BLaER1 (cell line): Measurements from ENCODE around the gene EHHADH.
"Not testable (repeated sequence)": the region's sequence is repeated elsewhere in the genome, so short reads cannot be mapped to it uniquely, and the experiment has no call there.

ENCODE experiments used
- H3K27ac ChIP-seq: shearing (Covaris generic); formaldehyde crosslinking; 2 replicates; pipeline ENCODE4 v1.8.1; 2022
- H3K27me3 ChIP-seq: shearing (Covaris generic); formaldehyde crosslinking; 2 replicates; pipeline ENCODE4 v1.8.1; 2022
- H3K36me3 ChIP-seq: shearing (Covaris generic); formaldehyde crosslinking; 2 replicates; pipeline ENCODE4 v1.8.1; 2022
- H3K4me1 ChIP-seq: shearing (Covaris generic); formaldehyde crosslinking; 2 replicates; pipeline ENCODE4 v1.8.1; 2022
- H3K4me2 ChIP-seq: shearing (Covaris generic); formaldehyde crosslinking; 2 replicates; pipeline ENCODE4 v1.8.1; 2022
- H3K4me3 ChIP-seq: shearing (Covaris generic); formaldehyde crosslinking; 2 replicates; pipeline ENCODE4 v1.8.1; 2022
- H3K9ac ChIP-seq: shearing (Covaris generic); formaldehyde crosslinking; 2 replicates; pipeline ENCODE4 v1.8.1; 2022
- H3K9me3 ChIP-seq: shearing (Covaris generic); formaldehyde crosslinking; 2 replicates; pipeline ENCODE4 v1.8.1; 2022
- H4K20me1 ChIP-seq: shearing (Covaris generic); formaldehyde crosslinking; 2 replicates; pipeline ENCODE4 v1.8.1; 2022
- Cebpa-rat ChIP-seq: shearing (Covaris generic); IDR thresholded peaks from 2 replicates; pipeline ENCODE4 v1.8.1; 2022

Gene EHHADH

GRCh38 chr3:185251272-185251671, 2.6 kb downstream of the EHHADH start:
- no peak overlapping the region for H3K27ac ChIP-seq
- TF ChIP-seq Cebpa-rat, result no peak
- no peaks in the 10 kb centered on the region for H3K36me3 ChIP-seq
- H3K9ac ChIP-seq, result no peak overlapping the region
- no peak overlapping the region for H3K4me2 ChIP-seq
- no peaks in the 10 kb centered on the region for H3K27me3 ChIP-seq
- H3K4me3 ChIP-seq, result no peak overlapping the region
- H4K20me1 ChIP-seq, result no peaks in the 10 kb centered on the region
- H3K9me3 ChIP-seq, result peaks cover 27% of the 10 kb centered on the region
- H3K4me1 ChIP-seq, result no peaks in the 10 kb centered on the region

GRCh38 chr3:185250653-185251052, 3.2 kb downstream of the EHHADH start:
- Histone ChIP-seq H3K4me2 (no peak overlapping the region), H3K27me3 (no peaks in the 10 kb centered on the region), H3K9ac (no peak overlapping the region), H3K9me3 (peaks cover 21% of the 10 kb centered on the region), H3K36me3 (no peaks in the 10 kb centered on the region), H4K20me1 (no peaks in the 10 kb centered on the region), H3K4me3 (no peak overlapping the region), H3K27ac (no peak overlapping the region), H3K4me1 (no peaks in the 10 kb centered on the region)
- no peak for TF ChIP-seq Cebpa-rat

- Histone ChIP-seq H3K36me3 (no peaks in the 10 kb centered on the region), H3K4me2 (no peak overlapping the region), H3K9me3 (peaks cover 17% of the 10 kb centered on the region), H3K4me3 (no peak overlapping the region), H3K4me1 (no peaks in the 10 kb centered on the region), H3K9ac (no peak overlapping the region), H3K27me3 (no peaks in the 10 kb centered on the region), H3K27ac (no peak overlapping the region), H4K20me1 (no peaks in the 10 kb centered on the region)
- no peak for TF ChIP-seq Cebpa-rat
These were observed 3.6 kb downstream of the EHHADH start for GRCh38 chr3:185250247-185250646.

DNA sequence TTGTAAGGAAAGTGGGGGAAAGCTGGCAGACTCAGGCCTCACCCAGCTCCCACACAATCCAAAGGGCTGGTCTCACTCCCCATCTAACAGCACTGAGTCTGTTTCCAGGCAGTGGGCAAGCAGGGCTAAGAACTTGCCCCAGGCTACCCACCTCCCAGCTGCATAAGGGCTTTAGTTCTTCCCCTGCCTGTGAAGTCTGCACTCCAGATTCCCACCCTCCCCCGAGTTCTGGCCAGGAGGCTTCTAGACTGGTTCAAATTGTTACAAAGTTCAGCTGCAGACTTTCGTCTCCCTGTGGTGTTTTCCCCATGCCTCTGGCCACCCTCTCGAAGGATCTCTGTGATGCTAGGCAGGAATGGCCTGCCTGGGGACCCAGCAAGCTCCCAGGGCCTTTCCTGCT, 11.2 kb downstream of the EHHADH start:
- Histone ChIP-seq H3K4me3 (no peak overlapping the region), H3K27ac (no peak overlapping the region), H3K27me3 (no peaks in the 10 kb centered on the region), H3K9ac (no peak overlapping the region), H3K4me1 (no peaks in the 10 kb centered on the region), H3K4me2 (no peak overlapping the region), H4K20me1 (no peaks in the 10 kb centered on the region), H3K9me3 (peaks cover 12% of the 10 kb centered on the region), H3K36me3 (no peaks in the 10 kb centered on the region)
- no peak for TF ChIP-seq Cebpa-rat

GRCh38 chr3:185236969-185237368, 16.9 kb downstream of the EHHADH start:
- no peak overlapping the region for H3K27ac ChIP-seq
- no peaks in the 10 kb centered on the region for H3K27me3 ChIP-seq
- no peak overlapping the region for H3K4me3 ChIP-seq
- TF ChIP-seq Cebpa-rat, result no peak
- no peak overlapping the region for H3K4me2 ChIP-seq
- H3K4me1 ChIP-seq, result no peaks in the 10 kb centered on the region
- H3K9me3 ChIP-seq, result peaks cover 34% of the 10 kb centered on the region
- no peak overlapping the region for H3K9ac ChIP-seq
- no peaks in the 10 kb centered on the region for H4K20me1 ChIP-seq
- no peaks in the 10 kb centered on the region for H3K36me3 ChIP-seq

GRCh38 chr3:185233328-185233727, 20.5 kb downstream of the EHHADH start:
- Histone ChIP-seq H3K4me3 (no peak overlapping the region), H3K36me3 (no peaks in the 10 kb centered on the region), H3K9ac (no peak overlapping the region), H3K4me1 (no peaks in the 10 kb centered on the region), H4K20me1 (no peaks in the 10 kb centered on the region), H3K4me2 (no peak overlapping the region), H3K27ac (no peak overlapping the region), H3K27me3 (no peaks in the 10 kb centered on the region), H3K9me3 (peaks cover 34% of the 10 kb centered on the region)
- TF ChIP-seq Cebpa-rat, result no peak

DNA sequence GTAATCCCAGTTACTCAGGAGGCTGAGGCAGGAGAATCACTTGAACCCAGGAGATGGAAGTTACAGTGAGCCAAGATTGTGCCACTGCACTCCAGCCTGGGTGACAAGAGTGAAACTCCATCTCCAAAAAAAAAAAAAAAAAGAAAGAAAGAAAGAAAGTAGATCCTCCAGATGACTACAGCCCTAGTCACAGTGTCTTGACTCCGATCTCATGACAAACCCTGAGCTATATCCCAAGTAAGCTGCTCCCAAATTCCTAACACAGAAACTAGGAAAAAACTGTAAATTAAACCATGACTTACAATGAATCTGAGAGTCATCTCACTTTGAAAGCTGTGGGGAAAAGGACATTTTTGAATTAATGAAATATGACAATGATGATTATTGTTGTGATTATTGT, 27.3 kb downstream of the EHHADH start:
- H3K27ac ChIP-seq, H3K9me3 ChIP-seq, H3K9ac ChIP-seq, H3K27me3 ChIP-seq, H3K4me3 ChIP-seq, H3K36me3 ChIP-seq, H4K20me1 ChIP-seq, H3K4me1 ChIP-seq, H3K4me2 ChIP-seq: not testable (repeated sequence)

DNA sequence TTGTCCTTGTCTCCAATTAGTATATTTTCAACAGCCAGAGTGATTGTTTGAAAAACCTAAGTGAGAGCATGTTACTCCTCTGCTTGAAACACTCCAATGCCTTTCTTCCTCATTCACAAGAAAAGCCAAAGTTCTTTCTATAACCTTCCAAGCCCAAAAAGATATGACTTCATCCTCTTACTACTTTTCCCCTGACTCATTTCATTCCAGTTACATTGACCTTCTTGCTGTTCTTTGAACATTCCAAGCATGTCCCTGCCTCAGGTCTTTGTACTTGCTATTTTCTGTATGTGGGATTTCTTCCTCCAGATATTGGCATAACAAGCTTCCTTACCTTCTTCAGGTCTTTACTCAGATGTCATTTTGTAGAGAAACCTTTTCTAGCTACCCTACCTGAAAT, 28.3 kb downstream of the EHHADH start:
- H3K4me1 ChIP-seq, result no peaks in the 10 kb centered on the region
- no peak overlapping the region for H3K4me2 ChIP-seq

DNA sequence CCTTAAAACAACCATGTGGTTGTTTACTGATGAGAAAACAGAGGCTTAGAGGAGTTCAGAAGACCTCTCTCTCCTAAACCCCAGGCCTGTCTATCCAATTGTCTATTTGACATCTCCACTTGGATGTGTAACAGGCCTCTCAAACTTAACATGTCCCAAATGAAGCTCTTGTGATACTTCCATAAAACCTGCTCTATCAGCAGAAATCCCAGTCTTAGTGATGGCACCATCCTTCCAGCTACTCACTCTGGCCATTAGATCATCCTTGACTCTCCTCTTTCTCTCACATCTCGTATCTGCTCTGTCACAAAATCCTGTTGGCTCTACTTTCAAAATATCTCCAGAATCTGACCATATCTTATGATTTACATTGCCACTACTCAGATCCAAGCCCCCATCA, 28.8 kb downstream of the EHHADH start:
- Histone ChIP-seq H3K9me3 (no peaks in the 10 kb centered on the region), H3K27me3 (no peaks in the 10 kb centered on the region), H3K27ac (no peak overlapping the region), H4K20me1 (no peaks in the 10 kb centered on the region), H3K4me3 (no peak overlapping the region), H3K36me3 (no peaks in the 10 kb centered on the region), H3K4me1 (no peaks in the 10 kb centered on the region), H3K9ac (no peak overlapping the region), H3K4me2 (no peak overlapping the region)
- no peak for TF ChIP-seq Cebpa-rat

More for the DNA sequence above, 28.3 kb downstream of the EHHADH start:
- no peak overlapping the region for H3K4me3 ChIP-seq
- no peaks in the 10 kb centered on the region for H4K20me1 ChIP-seq
- H3K9ac ChIP-seq, result no peak overlapping the region
- H3K27ac ChIP-seq, result no peak overlapping the region
- no peak for TF ChIP-seq Cebpa-rat
- H3K9me3 ChIP-seq, result no peaks in the 10 kb centered on the region
- no peaks in the 10 kb centered on the region for H3K27me3 ChIP-seq
- H3K36me3 ChIP-seq, result no peaks in the 10 kb centered on the region

- H3K27ac ChIP-seq, result no peak overlapping the region
- H3K27me3 ChIP-seq, result no peaks in the 10 kb centered on the region
- H3K4me1 ChIP-seq, result no peaks in the 10 kb centered on the region
- H3K4me3 ChIP-seq, result no peak overlapping the region
- no peaks in the 10 kb centered on the region for H3K9me3 ChIP-seq
- no peak for TF ChIP-seq Cebpa-rat
- no peak overlapping the region for H3K4me2 ChIP-seq
- H3K9ac ChIP-seq, result no peak overlapping the region
- no peaks in the 10 kb centered on the region for H4K20me1 ChIP-seq
- H3K36me3 ChIP-seq, result no peaks in the 10 kb centered on the region
These were observed 32.6 kb downstream of the EHHADH start for GRCh38 chr3:185221203-185221602.

- Histone ChIP-seq H3K9ac (no peak overlapping the region), H3K4me3 (no peak overlapping the region), H4K20me1 (no peaks in the 10 kb centered on the region), H3K27ac (no peak overlapping the region), H3K9me3 (no peaks in the 10 kb centered on the region), H3K36me3 (no peaks in the 10 kb centered on the region), H3K4me1 (no peaks in the 10 kb centered on the region), H3K4me2 (no peak overlapping the region), H3K27me3 (no peaks in the 10 kb centered on the region)
- TF ChIP-seq Cebpa-rat, result no peak
These were observed 37.3 kb downstream of the EHHADH start for GRCh38 chr3:185216607-185216958.
